ENCODE results near the gene CABLES1.

- TF ChIP-seq, protein P1, sequence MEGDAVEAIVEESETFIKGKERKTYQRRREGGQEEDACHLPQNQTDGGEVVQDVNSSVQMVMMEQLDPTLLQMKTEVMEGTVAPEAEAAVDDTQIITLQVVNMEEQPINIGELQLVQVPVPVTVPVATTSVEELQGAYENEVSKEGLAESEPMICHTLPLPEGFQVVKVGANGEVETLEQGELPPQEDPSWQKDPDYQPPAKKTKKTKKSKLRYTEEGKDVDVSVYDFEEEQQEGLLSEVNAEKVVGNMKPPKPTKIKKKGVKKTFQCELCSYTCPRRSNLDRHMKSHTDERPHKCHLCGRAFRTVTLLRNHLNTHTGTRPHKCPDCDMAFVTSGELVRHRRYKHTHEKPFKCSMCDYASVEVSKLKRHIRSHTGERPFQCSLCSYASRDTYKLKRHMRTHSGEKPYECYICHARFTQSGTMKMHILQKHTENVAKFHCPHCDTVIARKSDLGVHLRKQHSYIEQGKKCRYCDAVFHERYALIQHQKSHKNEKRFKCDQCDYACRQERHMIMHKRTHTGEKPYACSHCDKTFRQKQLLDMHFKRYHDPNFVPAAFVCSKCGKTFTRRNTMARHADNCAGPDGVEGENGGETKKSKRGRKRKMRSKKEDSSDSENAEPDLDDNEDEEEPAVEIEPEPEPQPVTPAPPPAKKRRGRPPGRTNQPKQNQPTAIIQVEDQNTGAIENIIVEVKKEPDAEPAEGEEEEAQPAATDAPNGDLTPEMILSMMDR (IDR thresholded peaks at IDR 0.05) = no peak
- TF ChIP-seq POLR2AphosphoS5 (IDR thresholded peaks at IDR 0.05) = no peak
Observed at GRCh38 chr18:23238651-23239349, 103.5 kb downstream of the CABLES1 start.

All from gastroesophageal sphincter (tissue), 3 donors.